GM18505 (cell line): ENCODE data around the gene PRSS36.
"Not testable (repeated sequence)": the region's sequence is repeated elsewhere in the genome, so short reads cannot be mapped to it uniquely, and the experiment has no call there.

Experiments
- ATAC-seq: cut with Tn5 transposase; IDR thresholded peaks from one replicate; pipeline ENCODE4 v1.9.1; 2021; ENCODE audit not compliant: unreplicated experiment
- POLR2A ChIP-seq: IDR thresholded peaks from 4 replicates; pipeline ENCODE4 v1.6.1; 2011; ENCODE audit warnings: borderline replicate concordance; ENCODE audit not compliant: insufficient read depth, insufficient read length; ENCODE audit errors: extremely low read depth

PRSS36 gene

GRCh38 chr16:31143011-31143693 is 6.7 kb downstream of the PRSS36 start:
- no peak for ATAC-seq
- TF ChIP-seq POLR2A: no peak

GRCh38 chr16:31142109-31143010 is 7.5 kb downstream of the PRSS36 start:
- peak; percentile 29 for TF ChIP-seq POLR2A
- peak; percentile 86 for ATAC-seq

GRCh38 chr16:31141489-31142108 is 8.3 kb downstream of the PRSS36 start:
- TF ChIP-seq POLR2A: no peak
- ATAC-seq: no peak

- not testable (repeated sequence) for ATAC-seq
Observed at GRCh38 chr16:31141071-31141469, 8.8 kb downstream of the PRSS36 start.

- ATAC-seq: no peak
- TF ChIP-seq POLR2A: no peak
Observed at GRCh38 chr16:31138621-31139578, 11.0 kb downstream of the PRSS36 start.

GRCh38 chr16:31136822-31137499 is 12.9 kb downstream of the PRSS36 start:
- ATAC-seq: not testable (repeated sequence)

- TF ChIP-seq POLR2A: no peak
- no peak for ATAC-seq
Observed at GRCh38 chr16:31136287-31136662, 13.6 kb downstream of the PRSS36 start.

- ATAC-seq: no peak
- no peak for TF ChIP-seq POLR2A
Observed at GRCh38 chr16:31135535-31136286, 14.2 kb downstream of the PRSS36 start, which contains the start of gene PRSS8. TSS of gene PRSS8 (minus strand) at chr16:31135727. CDS start at chr16:31135498, 229 bp downstream.

- TF ChIP-seq POLR2A: no peak
- no peak for ATAC-seq
Observed at GRCh38 chr16:31134625-31135534, 15.0 kb downstream of the PRSS36 start.

- no peak for ATAC-seq
- no peak for TF ChIP-seq POLR2A
Observed at GRCh38 chr16:31134091-31134571, 15.7 kb downstream of the PRSS36 start.

GRCh38 chr16:31133046-31133501 is 16.8 kb downstream of the PRSS36 start:
- TF ChIP-seq POLR2A: no peak
- no peak for ATAC-seq
